GM12878 (cell line): Measurements from ENCODE around the gene TDRD12. TPM values are rescaled to one million over a fixed set of nuclear protein-coding genes. Genes with fewer than 3 reads are reported as not detected.

Experiments used
- ATAC-seq: fragments of 200-7000 bp; cut with Tn5 transposase; 3 replicates; pipeline ENCODE4 v1.9.1; 2020; ENCODE audit warnings: mild to moderate bottlenecking, moderate library complexity
- BruUV-seq: library from RNA; stranded (reverse); fragments of 400-500 nt; replicated peaks from 2 replicates; lab custom pipeline; 2021; lab: Mats Ljungman, UMichigan
- CTCF ChIA-PET: fragments of 300-600 bp; sonication (Branson Sonifier 250); formaldehyde crosslinking; extraction: SDS; loops from one replicate; lab custom pipeline; 2021; ENCODE audit warnings: inconsistent platforms; lab: Yijun Ruan, JAX
- POLR2A ChIA-PET: fragments of 350-600 bp; formaldehyde crosslinking; extraction: SDS; loops from one replicate; lab custom pipeline; 2021; ENCODE audit warnings: inconsistent platforms; lab: Charles Lee
- RAD21 ChIA-PET: fragments of 300-600 bp; sonication (Branson Sonifier 250); formaldehyde crosslinking; loops from one replicate; lab custom pipeline; 2023; ENCODE audit warnings: antibody characterized with exemption; ENCODE audit not compliant: unreplicated experiment; lab: Charles Lee
- SMC1A ChIA-PET: fragments of 300-600 bp; sonication (Branson Sonifier 250); formaldehyde crosslinking; loops from one replicate; lab custom pipeline; 2023; ENCODE audit not compliant: unreplicated experiment, uncharacterized antibody; lab: Charles Lee
- DNase-seq: peaks from one replicate; pipeline ENCODE4 v3.0.0-alpha.2; 2011; ENCODE audit warnings: low read depth, low spot score
- FAIRE-seq: peaks from 3 replicates; lab custom pipeline; 2011; peaks lifted over from hg19 to GRCh38; lab: Jason Lieb, UNC
- H2AFZ ChIP-seq: 2 replicates; pipeline ENCODE4 v1.6.0; 2011; ENCODE audit warnings: low read depth, low read length, control low read depth; ENCODE audit not compliant: control insufficient read depth
- H3K27ac ChIP-seq: 2 replicates; pipeline ENCODE4 v1.5.1; 2011; ENCODE audit warnings: control low read depth; ENCODE audit not compliant: control insufficient read depth, insufficient read depth
- H3K27me3 ChIP-seq, 2 experiments: replicated peaks in 1 of 2; 2 replicates each; pipeline versions ENCODE4 v1.6.0 to v1.6.1; 2011; ENCODE audit warnings: low read length in 1 of 2; ENCODE audit not compliant: control insufficient read depth in 2 of 2, insufficient read depth in 2 of 2
- H3K36me3 ChIP-seq, 2 experiments: 2 replicates each; pipeline ENCODE4 v1.5.1; 2011; ENCODE audit warnings: low read length in 1 of 2; ENCODE audit not compliant: control insufficient read depth in 2 of 2, insufficient read depth in 2 of 2
- H3K4me1 ChIP-seq: 2 replicates; pipeline ENCODE4 v1.6.1; 2011; ENCODE audit warnings: mild to moderate bottlenecking, low read length, moderate library complexity, mixed read lengths; ENCODE audit not compliant: control insufficient read depth, insufficient read depth
- H3K4me2 ChIP-seq: 2 replicates; pipeline ENCODE4 v1.6.0; 2011; ENCODE audit warnings: control low read depth; ENCODE audit not compliant: control insufficient read depth, insufficient read depth
- H3K4me3 ChIP-seq: fragments of 200-600 bp; sonication (generic); 2 replicates; pipeline ENCODE4 v1.5.1; 2016
- H3K79me2 ChIP-seq: 2 replicates; pipeline ENCODE4 v1.6.0; 2011; ENCODE audit warnings: low read length; ENCODE audit not compliant: control insufficient read depth, insufficient read depth
- H3K9ac ChIP-seq: 2 replicates; pipeline ENCODE4 v1.8.0; 2011; ENCODE audit warnings: low read length, control low read depth, mixed read lengths; ENCODE audit not compliant: control insufficient read depth, insufficient read depth
- H3K9me3 ChIP-seq: replicated peaks from 3 replicates; pipeline ENCODE4 v1.5.1; 2011; ENCODE audit warnings: mild to moderate bottlenecking, low read length; ENCODE audit not compliant: control insufficient read depth, insufficient read depth
- H4K20me1 ChIP-seq: 2 replicates; pipeline ENCODE4 v1.6.0; 2011; ENCODE audit not compliant: control insufficient read depth, insufficient read depth
- BMI1 ChIP-seq: fragments of 450-650 bp; IDR thresholded peaks from 2 replicates; pipeline ENCODE4 v1.6.1; 2016; ENCODE audit warnings: mild to moderate bottlenecking, moderate library complexity, borderline replicate concordance
- ETV6 ChIP-seq, 2 experiments: fragments of 450-650 bp in 1 of 2; IDR thresholded peaks in 1 of 2; conservative IDR thresholded peaks in 1 of 2; 2 replicates each; pipeline ENCODE4 v1.6.1; 2014; ENCODE audit warnings: antibody characterized with exemption in 1 of 2, borderline replicate concordance in 1 of 2, low read depth in 1 of 2, mild to moderate bottlenecking in 1 of 2, moderate library complexity in 1 of 2
- EZH2 ChIP-seq: IDR thresholded peaks from 2 replicates; pipeline ENCODE4 v1.6.1; 2012; ENCODE audit warnings: low read depth, mild to moderate bottlenecking, control low read depth, inconsistent platforms, low read length, borderline replicate concordance; ENCODE audit not compliant: control insufficient read depth
- NR2C1 ChIP-seq: fragments of 450-650 bp; IDR thresholded peaks from 2 replicates; pipeline ENCODE4 v1.6.1; 2017; ENCODE audit warnings: antibody characterized with exemption, mild to moderate bottlenecking, moderate library complexity
- RELA ChIP-seq: fragments of 450-650 bp; IDR thresholded peaks from 2 replicates; pipeline ENCODE4 v1.8.0; 2014; ENCODE audit warnings: borderline replicate concordance; ENCODE audit not compliant: partially characterized antibody
- WGBS: methylation state at CpG from one replicate; pipeline ENCODE4 v1.1.6; 2016; ENCODE audit warnings: low lambda C conversion rate; ENCODE audit not compliant: insufficient replicate concordance, insufficient coverage; ENCODE audit errors: missing lambda C conversion rate; 5-methylcytosine and 5-hydroxymethylcytosine counted together
- in situ Hi-C: fragments of 300-500 bp; cut with MboI; formaldehyde crosslinking; loops from 9 replicates; pipeline ENCODE4 v1.14.3; 2018; ENCODE audit warnings: mixed read lengths
- intact Hi-C: fragments of 100-400 bp; cut with micrococcal nuclease; formaldehyde crosslinking; loops from one replicate; pipeline ENCODE4 v1.14.2; 2022; ENCODE audit not compliant: unreplicated experiment
- polyA plus RNA-seq, 11 experiments: library from polyadenylated mRNA; depleted of rRNA in 4 of 11; unstranded in 6 of 11; stranded (reverse) in 5 of 11; fragments of >200 nt; fragmentation: Nextera tagmentation in 4 of 11; fragmentation: Illumina TruSeq in 1 of 11; extraction: Ambion mirVana in 4 of 11; extraction: Trizol in 1 of 11; gene quantifications; 1 replicate in 1 of 11; 2 replicates in 10 of 11; pipeline versions ENCODE4 v1.2.1 to v1.2.3, GENCODE V29; 2011 to 2016; ENCODE audit warnings: inconsistent platforms in 2 of 11, missing spikeins in 2 of 11, low read depth in 1 of 11
- total RNA-seq, 4 experiments: library from RNA; depleted of rRNA in 3 of 4; stranded (reverse); fragments of >200 nt in 3 of 4; fragmentation: Illumina TruSeq in 1 of 4; extraction: Trizol in 1 of 4; gene quantifications; 2 replicates each; pipeline versions ENCODE4 v1.2.1 to v1.2.3, GENCODE V29; 2013 to 2021
- TF ChIP-seq, protein P1 (sequence below): IDR thresholded peaks from 2 replicates; pipeline ENCODE4 v1.6.1; 2012; ENCODE audit warnings: low read depth, low read length, improper control_type of control experiment
- TF ChIP-seq, protein P2 (sequence below): IDR thresholded peaks from 2 replicates; pipeline ENCODE4 v1.6.1; 2012; ENCODE audit warnings: low read length, inconsistent platforms
- TF ChIP-seq, protein P3 (sequence below): IDR thresholded peaks from 2 replicates; pipeline ENCODE4 v1.6.1; 2012; ENCODE audit warnings: improper control_type of control experiment, low read depth, low read length; ENCODE audit not compliant: insufficient replicate concordance

TDRD12 gene
- total and polyA plus RNA-seq, 10 of the 15 experiments (the other 5 are each of a cell fraction or from before 2014, with no cell fraction given) = 0.08 to 0.15 TPM; not detected in 8

DNA sequence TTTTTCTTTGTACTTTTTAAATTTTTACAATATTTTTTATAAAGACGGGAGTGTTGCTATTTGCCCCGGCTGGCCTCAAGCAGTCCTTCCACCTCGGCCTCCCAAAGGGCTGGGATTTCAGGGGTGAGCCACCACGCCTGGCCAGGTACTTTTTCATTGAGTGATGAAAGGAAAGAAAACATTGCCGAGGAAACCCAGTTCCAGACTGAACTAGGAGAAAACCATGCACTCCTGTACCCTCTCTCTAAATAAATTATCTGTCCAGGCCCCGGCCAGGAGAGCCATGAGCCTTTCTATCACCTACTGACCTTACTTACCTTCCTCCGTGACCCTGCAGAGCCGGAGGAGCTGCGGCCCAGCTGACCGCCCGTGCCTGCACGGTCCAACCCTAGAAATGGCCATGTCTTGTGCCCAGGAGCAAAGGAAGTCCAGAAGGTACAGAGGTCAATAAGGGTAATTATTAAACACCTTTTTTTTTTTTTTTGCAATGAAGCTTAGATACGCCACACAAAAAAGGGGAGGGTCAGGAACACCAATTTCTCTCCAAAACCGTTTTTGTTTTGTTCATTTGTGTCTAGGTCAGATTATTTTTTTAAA lies 149.9 kb downstream of the TDRD12 start, which contains the start of gene SLC7A9:
TSS of gene SLC7A9 (minus strand) at position 399 of the 597 bp plus-strand sequence. CDS start 1,233 bp downstream, outside the sequence.
- DNase-seq (no peak), FAIRE-seq (no peak), ATAC-seq (no peak)
- in situ Hi-C loops (no loop called here), intact Hi-C loops (no loop called here)
- H3K79me2 ChIP-seq = no peaks in the 10 kb centered on the region
- H2AFZ ChIP-seq = no peak within 1 kb of the TSS
- no peaks in the 10 kb centered on the region for H3K27me3 ChIP-seq
- ChIA-PET CTCF (no interaction called here), POLR2A (no interaction called here), SMC1A (no interaction called here), RAD21 (no interaction called here)
- H3K4me3 ChIP-seq = no peak within 1 kb of the TSS
- no peak within 1 kb of the TSS for H3K9ac ChIP-seq
- no peaks in the 10 kb centered on the region for H4K20me1 ChIP-seq
- BruUV-seq = no TSS peak
- TF ChIP-seq RELA (no peak), EZH2 (no peak), ETV6 (conservative IDR thresholded peaks at IDR 0.05 in 1 of 2, IDR thresholded peaks at IDR 0.05 in 1 of 2; ENCODE audit: borderline replicate concordance in 1 of 2, low read depth in 1 of 2) (no peak), NR2C1 (no peak), BMI1 (no peak)
- TF ChIP-seq, protein P1, sequence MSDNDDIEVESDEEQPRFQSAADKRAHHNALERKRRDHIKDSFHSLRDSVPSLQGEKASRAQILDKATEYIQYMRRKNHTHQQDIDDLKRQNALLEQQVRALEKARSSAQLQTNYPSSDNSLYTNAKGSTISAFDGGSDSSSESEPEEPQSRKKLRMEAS = no peak
- TF ChIP-seq, protein P2, sequence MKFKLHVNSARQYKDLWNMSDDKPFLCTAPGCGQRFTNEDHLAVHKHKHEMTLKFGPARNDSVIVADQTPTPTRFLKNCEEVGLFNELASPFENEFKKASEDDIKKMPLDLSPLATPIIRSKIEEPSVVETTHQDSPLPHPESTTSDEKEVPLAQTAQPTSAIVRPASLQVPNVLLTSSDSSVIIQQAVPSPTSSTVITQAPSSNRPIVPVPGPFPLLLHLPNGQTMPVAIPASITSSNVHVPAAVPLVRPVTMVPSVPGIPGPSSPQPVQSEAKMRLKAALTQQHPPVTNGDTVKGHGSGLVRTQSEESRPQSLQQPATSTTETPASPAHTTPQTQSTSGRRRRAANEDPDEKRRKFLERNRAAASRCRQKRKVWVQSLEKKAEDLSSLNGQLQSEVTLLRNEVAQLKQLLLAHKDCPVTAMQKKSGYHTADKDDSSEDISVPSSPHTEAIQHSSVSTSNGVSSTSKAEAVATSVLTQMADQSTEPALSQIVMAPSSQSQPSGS = no peak
- TF ChIP-seq, protein P3, sequence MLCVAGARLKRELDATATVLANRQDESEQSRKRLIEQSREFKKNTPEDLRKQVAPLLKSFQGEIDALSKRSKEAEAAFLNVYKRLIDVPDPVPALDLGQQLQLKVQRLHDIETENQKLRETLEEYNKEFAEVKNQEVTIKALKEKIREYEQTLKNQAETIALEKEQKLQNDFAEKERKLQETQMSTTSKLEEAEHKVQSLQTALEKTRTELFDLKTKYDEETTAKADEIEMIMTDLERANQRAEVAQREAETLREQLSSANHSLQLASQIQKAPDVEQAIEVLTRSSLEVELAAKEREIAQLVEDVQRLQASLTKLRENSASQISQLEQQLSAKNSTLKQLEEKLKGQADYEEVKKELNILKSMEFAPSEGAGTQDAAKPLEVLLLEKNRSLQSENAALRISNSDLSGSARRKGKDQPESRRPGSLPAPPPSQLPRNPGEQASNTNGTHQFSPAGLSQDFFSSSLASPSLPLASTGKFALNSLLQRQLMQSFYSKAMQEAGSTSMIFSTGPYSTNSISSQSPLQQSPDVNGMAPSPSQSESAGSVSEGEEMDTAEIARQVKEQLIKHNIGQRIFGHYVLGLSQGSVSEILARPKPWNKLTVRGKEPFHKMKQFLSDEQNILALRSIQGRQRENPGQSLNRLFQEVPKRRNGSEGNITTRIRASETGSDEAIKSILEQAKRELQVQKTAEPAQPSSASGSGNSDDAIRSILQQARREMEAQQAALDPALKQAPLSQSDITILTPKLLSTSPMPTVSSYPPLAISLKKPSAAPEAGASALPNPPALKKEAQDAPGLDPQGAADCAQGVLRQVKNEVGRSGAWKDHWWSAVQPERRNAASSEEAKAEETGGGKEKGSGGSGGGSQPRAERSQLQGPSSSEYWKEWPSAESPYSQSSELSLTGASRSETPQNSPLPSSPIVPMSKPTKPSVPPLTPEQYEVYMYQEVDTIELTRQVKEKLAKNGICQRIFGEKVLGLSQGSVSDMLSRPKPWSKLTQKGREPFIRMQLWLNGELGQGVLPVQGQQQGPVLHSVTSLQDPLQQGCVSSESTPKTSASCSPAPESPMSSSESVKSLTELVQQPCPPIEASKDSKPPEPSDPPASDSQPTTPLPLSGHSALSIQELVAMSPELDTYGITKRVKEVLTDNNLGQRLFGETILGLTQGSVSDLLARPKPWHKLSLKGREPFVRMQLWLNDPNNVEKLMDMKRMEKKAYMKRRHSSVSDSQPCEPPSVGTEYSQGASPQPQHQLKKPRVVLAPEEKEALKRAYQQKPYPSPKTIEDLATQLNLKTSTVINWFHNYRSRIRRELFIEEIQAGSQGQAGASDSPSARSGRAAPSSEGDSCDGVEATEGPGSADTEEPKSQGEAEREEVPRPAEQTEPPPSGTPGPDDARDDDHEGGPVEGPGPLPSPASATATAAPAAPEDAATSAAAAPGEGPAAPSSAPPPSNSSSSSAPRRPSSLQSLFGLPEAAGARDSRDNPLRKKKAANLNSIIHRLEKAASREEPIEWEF = no peak
- H3K9me3 ChIP-seq = no peaks in the 10 kb centered on the region
- H3K4me1 ChIP-seq = no peaks in the 10 kb centered on the region
- no peak within 1 kb of the TSS for H3K27ac ChIP-seq
- 47% methylated on average over 14 of the region's 14 CpGs for WGBS
- no peaks in the 10 kb centered on the region for H3K36me3 ChIP-seq
- no peak within 1 kb of the TSS for H3K4me2 ChIP-seq
